Measurements from ENCODE around the gene CAND2. TPM values are rescaled to one million over a fixed set of nuclear protein-coding genes. Genes with fewer than 3 reads are reported as not detected.

The CAND2 gene
- total RNA-seq, 1 experiment from 2014 or later = 8.2 TPM

- peaks cover 24% of the 10 kb centered on the region for H3K4me1 ChIP-seq (ENCODE audit: insufficient read depth, low read length, poor library complexity, severe bottlenecking)
- peak overlapping the region; percentile 96 for H3K27ac ChIP-seq (ENCODE audit: low read depth, low read length, poor library complexity, severe bottlenecking)
- no peaks in the 10 kb centered on the region for H3K27me3 ChIP-seq (replicated peaks; ENCODE audit: insufficient read depth, low read depth, low read length, poor library complexity)
- ChIA-PET POLR2A (ENCODE audit: low non-redundant PET) (no interaction called here), CTCF (no interaction called here)
- intact Hi-C loops (cut with micrococcal nuclease; ENCODE audit: unreplicated experiment) = no loop called here
- BruUV-seq (replicated peaks) = TSS peak; percentile 50
- no peaks in the 10 kb centered on the region for H3K9me3 ChIP-seq (ENCODE audit: low read depth, low read length, poor library complexity, severe bottlenecking)
- TF ChIP-seq EZH2 (IDR thresholded peaks at IDR 0.05; ENCODE audit: borderline replicate concordance, low read depth, low read length, poor library complexity, severe bottlenecking) (no peak), CTCF (conservative IDR thresholded peaks at IDR 0.05; ENCODE audit: low read depth, low read length) (no peak)
- H3K4me3 ChIP-seq (ENCODE audit: low read depth, low read length, poor library complexity, severe bottlenecking) = peak overlapping the region; percentile 91
- H3K36me3 ChIP-seq (ENCODE audit: insufficient read depth, low read length, poor library complexity, severe bottlenecking) = peaks cover 45% of the 10 kb centered on the region
- no peak for DNase-seq (ENCODE audit: low spot score)
These were observed 44.2 kb downstream of the CAND2 start for GRCh38 chr3:12840591-12841148.

- peak within 1 kb of the TSS; percentile 91 for H3K4me3 ChIP-seq (ENCODE audit: low read depth, low read length, poor library complexity, severe bottlenecking)
- BruUV-seq (replicated peaks) = no TSS peak
- H3K9me3 ChIP-seq (ENCODE audit: low read depth, low read length, poor library complexity, severe bottlenecking) = no peaks in the 10 kb centered on the region
- H3K27ac ChIP-seq (ENCODE audit: low read depth, low read length, poor library complexity, severe bottlenecking) = peak within 1 kb of the TSS; percentile 96
- intact Hi-C loops (cut with micrococcal nuclease; ENCODE audit: unreplicated experiment) = no loop called here
- DNase-seq (ENCODE audit: low spot score) = peak; percentile 97
- H3K27me3 ChIP-seq (replicated peaks; ENCODE audit: insufficient read depth, low read depth, low read length, poor library complexity) = no peaks in the 10 kb centered on the region
- peaks cover 24% of the 10 kb centered on the region for H3K4me1 ChIP-seq (ENCODE audit: insufficient read depth, low read length, poor library complexity, severe bottlenecking)
- ChIA-PET POLR2A (ENCODE audit: low non-redundant PET) (interaction anchor here (0.7 kb wide), 1 partner anchor 12 kb away, joined by 3 read pairs; no protein-coding TSS in a partner anchor), CTCF (interaction anchor here (0.6 to 1.1 kb wide), 4 partner anchors 9 to 598 kb away, joined by 3 to 7 read pairs (median 4); no protein-coding TSS in a partner anchor)
- TF ChIP-seq CTCF (conservative IDR thresholded peaks at IDR 0.05; ENCODE audit: low read depth, low read length) (peak; percentile 89), EZH2 (IDR thresholded peaks at IDR 0.05; ENCODE audit: borderline replicate concordance, low read depth, low read length, poor library complexity, severe bottlenecking) (no peak)
- H3K36me3 ChIP-seq (ENCODE audit: insufficient read depth, low read length, poor library complexity, severe bottlenecking) = peaks cover 38% of the 10 kb centered on the region
These were observed 44.9 kb downstream of the CAND2 start, which contains the start of gene RPL32 for GRCh38 chr3:12841149-12841969. Gene RPL32 (minus strand): TSS chr3:12841565. CDS start chr3:12840237, 1,328 bp downstream.

- no peaks in the 10 kb centered on the region for H3K27me3 ChIP-seq (replicated peaks; ENCODE audit: insufficient read depth, low read depth, low read length, poor library complexity)
- DNase-seq (ENCODE audit: low spot score) = no peak
- peaks cover 24% of the 10 kb centered on the region for H3K4me1 ChIP-seq (ENCODE audit: insufficient read depth, low read length, poor library complexity, severe bottlenecking)
- peaks cover 32% of the 10 kb centered on the region for H3K36me3 ChIP-seq (ENCODE audit: insufficient read depth, low read length, poor library complexity, severe bottlenecking)
- TF ChIP-seq CTCF (conservative IDR thresholded peaks at IDR 0.05; ENCODE audit: low read depth, low read length) (no peak), EZH2 (IDR thresholded peaks at IDR 0.05; ENCODE audit: borderline replicate concordance, low read depth, low read length, poor library complexity, severe bottlenecking) (no peak)
- POLR2A ChIA-PET (ENCODE audit: low non-redundant PET) = interaction anchor here (0.6 to 0.7 kb wide), 2 partner anchors 12 to 58 kb away, joined by 3 read pairs; no protein-coding TSS in a partner anchor
- CTCF ChIA-PET = interaction anchor here (0.6 to 1.1 kb wide), 4 partner anchors 10 to 597 kb away, joined by 3 to 7 read pairs (median 4); no protein-coding TSS in a partner anchor
- peak overlapping the region; percentile 91 for H3K4me3 ChIP-seq (ENCODE audit: low read depth, low read length, poor library complexity, severe bottlenecking)
- H3K9me3 ChIP-seq (ENCODE audit: low read depth, low read length, poor library complexity, severe bottlenecking) = no peaks in the 10 kb centered on the region
- no TSS peak for BruUV-seq (replicated peaks)
- intact Hi-C loops (cut with micrococcal nuclease; ENCODE audit: unreplicated experiment) = no loop called here
- H3K27ac ChIP-seq (ENCODE audit: low read depth, low read length, poor library complexity, severe bottlenecking) = peak overlapping the region; percentile 96
These were observed 45.5 kb downstream of the CAND2 start for GRCh38 chr3:12841970-12842328.
